Suprapubic skin (tissue), 4 donors: ENCODE data around the gene ACVR1. TPM values are rescaled to one million over a fixed set of nuclear protein-coding genes. Genes with fewer than 3 reads are reported as not detected.

ENCODE experiments used
- DNase-seq, 2 donors: peaks; one replicate each; pipeline ENCODE4 v3.0.0-alpha.2; 2019; ENCODE audit warnings: low spot score in 2 of 2
- H3K27ac ChIP-seq: fragments of 200-600 bp; sonication (generic); one replicate; pipeline ENCODE4 v1.5.1; 2019
- H3K27me3 ChIP-seq: fragments of 200-600 bp; sonication (generic); one replicate; pipeline ENCODE4 v1.5.1; 2019
- H3K36me3 ChIP-seq: fragments of 200-600 bp; sonication (generic); one replicate; pipeline ENCODE4 v1.5.1; 2019
- H3K4me1 ChIP-seq: fragments of 200-600 bp; sonication (generic); one replicate; pipeline ENCODE4 v1.5.1; 2019
- H3K4me3 ChIP-seq: fragments of 200-600 bp; sonication (generic); one replicate; pipeline ENCODE4 v1.5.1; 2019; ENCODE audit warnings: mild to moderate bottlenecking
- H3K9me3 ChIP-seq: fragments of 200-600 bp; sonication (generic); one replicate; pipeline ENCODE4 v1.5.1; 2019
- EP300 ChIP-seq: sonication (generic); formaldehyde crosslinking; IDR thresholded peaks from one replicate; pipeline ENCODE4 v1.6.1; 2017; ENCODE audit warnings: antibody characterized with exemption
- POLR2A ChIP-seq, 2 donors: fragments of 450-650 bp; IDR thresholded peaks; one replicate each; pipeline ENCODE4 v1.6.1; 2017; ENCODE audit warnings: antibody characterized with exemption in 2 of 2, mild to moderate bottlenecking in 2 of 2, moderate library complexity in 2 of 2
- POLR2AphosphoS5 ChIP-seq, 3 donors: sonication (generic); formaldehyde crosslinking; IDR thresholded peaks; one replicate each; pipeline ENCODE4 v1.6.1; 2017; ENCODE audit warnings: antibody characterized with exemption in 3 of 3
- WGBS: methylation state at CpG from one replicate; pipeline ENCODE4 v1.1.5; 2018; 5-methylcytosine and 5-hydroxymethylcytosine counted together
- total RNA-seq, 4 donors: library from RNA; depleted of rRNA; stranded (reverse); fragments of >200 nt; gene quantifications; one replicate each; pipeline ENCODE4 v1.1.0, GENCODE V29; 2016
- TF ChIP-seq, protein P1 (sequence below), 2 donors: fragments of 200-600 bp in 1 of 2; fragments of 450-650 bp in 1 of 2; sonication (generic) in 1 of 2; IDR thresholded peaks; one replicate each; pipeline ENCODE4 v1.5.1; 2016 to 2019; ENCODE audit warnings: antibody characterized with exemption in 2 of 2, mild to moderate bottlenecking in 1 of 2, moderate library complexity in 1 of 2

ACVR1 gene
- total RNA-seq, 4 donors from 2014 or later = 17.5 to 20.6 (median 18.5) TPM

DNA sequence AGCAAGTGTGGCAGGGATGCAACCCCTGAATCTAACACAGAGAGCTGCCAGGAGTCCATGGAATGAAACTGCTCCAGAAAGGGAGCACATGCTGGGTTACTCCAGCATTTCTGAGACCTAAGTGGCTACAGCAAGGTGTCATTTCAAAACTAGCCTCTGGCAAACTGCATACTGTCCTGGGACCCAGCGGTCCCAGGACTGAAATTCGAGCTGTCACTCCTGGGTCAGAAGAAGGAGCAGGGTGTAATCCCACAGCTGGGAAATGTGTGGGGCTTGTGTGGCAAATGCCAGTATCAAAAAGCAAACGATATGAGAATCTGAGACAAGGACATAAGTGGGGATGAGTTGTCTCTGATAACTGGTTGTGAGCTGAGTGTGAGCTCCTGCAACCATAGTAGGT lies 177.1 kb downstream of the ACVR1 start:
- Histone ChIP-seq H3K27me3 (no peaks in the 10 kb centered on the region), H3K4me1 (no peaks in the 10 kb centered on the region), H3K4me3 (no peak overlapping the region), H3K9me3 (no peaks in the 10 kb centered on the region), H3K27ac (no peak overlapping the region), H3K36me3 (no peaks in the 10 kb centered on the region)
- no peak for TF ChIP-seq EP300
- TF ChIP-seq POLR2AphosphoS5 (IDR thresholded peaks at IDR 0.05) = no peak
- TF ChIP-seq, protein P1, sequence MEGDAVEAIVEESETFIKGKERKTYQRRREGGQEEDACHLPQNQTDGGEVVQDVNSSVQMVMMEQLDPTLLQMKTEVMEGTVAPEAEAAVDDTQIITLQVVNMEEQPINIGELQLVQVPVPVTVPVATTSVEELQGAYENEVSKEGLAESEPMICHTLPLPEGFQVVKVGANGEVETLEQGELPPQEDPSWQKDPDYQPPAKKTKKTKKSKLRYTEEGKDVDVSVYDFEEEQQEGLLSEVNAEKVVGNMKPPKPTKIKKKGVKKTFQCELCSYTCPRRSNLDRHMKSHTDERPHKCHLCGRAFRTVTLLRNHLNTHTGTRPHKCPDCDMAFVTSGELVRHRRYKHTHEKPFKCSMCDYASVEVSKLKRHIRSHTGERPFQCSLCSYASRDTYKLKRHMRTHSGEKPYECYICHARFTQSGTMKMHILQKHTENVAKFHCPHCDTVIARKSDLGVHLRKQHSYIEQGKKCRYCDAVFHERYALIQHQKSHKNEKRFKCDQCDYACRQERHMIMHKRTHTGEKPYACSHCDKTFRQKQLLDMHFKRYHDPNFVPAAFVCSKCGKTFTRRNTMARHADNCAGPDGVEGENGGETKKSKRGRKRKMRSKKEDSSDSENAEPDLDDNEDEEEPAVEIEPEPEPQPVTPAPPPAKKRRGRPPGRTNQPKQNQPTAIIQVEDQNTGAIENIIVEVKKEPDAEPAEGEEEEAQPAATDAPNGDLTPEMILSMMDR (IDR thresholded peaks at IDR 0.05) = no peak
- no peak for TF ChIP-seq POLR2A (IDR thresholded peaks at IDR 0.05)
- 90% methylated on average over 3 of the region's 3 CpGs for WGBS
- no peak for DNase-seq

DNA sequence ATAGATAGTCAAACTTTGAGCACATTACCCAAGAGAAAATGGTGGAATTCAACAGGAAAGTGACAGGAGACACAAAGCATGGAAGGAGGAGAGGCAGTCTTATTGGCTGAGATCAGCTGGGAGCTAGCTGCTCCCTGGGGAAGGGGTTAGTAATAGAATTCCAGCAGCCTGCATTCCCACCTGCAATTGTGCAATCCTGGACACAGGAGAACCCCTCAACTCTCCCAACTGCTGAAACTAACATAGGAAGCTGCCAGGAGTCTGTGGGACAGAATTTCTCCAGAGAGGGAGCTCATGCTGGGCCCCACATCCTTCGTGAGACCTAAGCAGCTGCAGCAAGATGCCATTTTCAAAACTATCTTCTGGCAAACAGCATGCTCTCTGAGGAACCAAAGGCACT lies 177.7 kb downstream of the ACVR1 start:
- H3K4me3 ChIP-seq = no peak overlapping the region
- H3K36me3 ChIP-seq = no peaks in the 10 kb centered on the region
- WGBS = 71% methylated on average over 1 of the region's 1 CpG
- no peaks in the 10 kb centered on the region for H3K9me3 ChIP-seq
- H3K27ac ChIP-seq = no peak overlapping the region
- no peaks in the 10 kb centered on the region for H3K4me1 ChIP-seq
- TF ChIP-seq POLR2AphosphoS5 (IDR thresholded peaks at IDR 0.05) = no peak
- no peak for TF ChIP-seq EP300
- TF ChIP-seq, protein P1 (IDR thresholded peaks at IDR 0.05) = no peak
- TF ChIP-seq POLR2A (IDR thresholded peaks at IDR 0.05) = no peak
- DNase-seq = no peak
- H3K27me3 ChIP-seq = no peaks in the 10 kb centered on the region

DNA sequence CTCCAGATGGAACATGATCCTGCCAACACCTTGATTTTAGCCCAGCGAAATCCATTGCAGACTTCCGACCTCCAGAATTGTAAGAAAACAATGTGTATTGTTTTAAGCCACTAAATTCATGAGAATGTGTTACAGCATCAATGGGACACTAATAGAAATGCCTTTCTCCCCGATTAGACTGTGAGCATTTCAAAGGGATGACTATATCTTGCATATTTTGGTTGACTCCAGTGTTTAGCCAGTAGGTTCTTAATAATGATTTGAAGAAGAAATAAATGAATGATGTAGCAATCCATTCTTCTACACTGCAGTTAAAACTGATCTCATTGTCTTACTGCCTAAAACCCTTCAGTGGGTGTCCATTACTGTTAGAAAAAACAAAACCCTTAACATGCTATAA lies 180.1 kb downstream of the ACVR1 start:
- no peak overlapping the region for H3K27ac ChIP-seq
- no peak for DNase-seq
- no peaks in the 10 kb centered on the region for H3K36me3 ChIP-seq
- no peak overlapping the region for H3K4me3 ChIP-seq
- 75% methylated on average over 3 of the region's 3 CpGs for WGBS
- TF ChIP-seq POLR2AphosphoS5 (IDR thresholded peaks at IDR 0.05) (no peak), POLR2A (IDR thresholded peaks at IDR 0.05) (no peak), EP300 (no peak)
- TF ChIP-seq, protein P1 (IDR thresholded peaks at IDR 0.05) = no peak
- H3K9me3 ChIP-seq = no peaks in the 10 kb centered on the region
- H3K27me3 ChIP-seq = no peaks in the 10 kb centered on the region
- H3K4me1 ChIP-seq = peaks cover 2% of the 10 kb centered on the region

DNA sequence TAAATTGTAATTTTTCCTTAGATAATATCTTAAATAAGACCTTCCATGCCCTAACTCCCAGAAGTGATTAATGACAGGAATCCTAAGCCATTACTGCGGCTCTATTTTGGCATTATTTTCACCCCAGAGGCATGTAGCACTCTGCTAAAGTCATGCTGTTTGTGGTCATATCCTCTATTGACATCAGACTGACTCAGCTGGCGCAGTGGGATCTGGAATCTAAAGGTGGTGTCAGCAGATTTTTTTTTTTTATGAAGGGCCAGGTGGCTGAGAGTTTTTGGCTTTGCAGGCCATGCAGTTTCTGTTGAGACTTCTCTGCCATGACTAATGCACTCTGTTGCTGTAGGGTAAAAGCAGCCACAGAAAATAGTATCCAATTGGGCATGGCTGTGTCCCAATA lies 183.4 kb downstream of the ACVR1 start:
- no peaks in the 10 kb centered on the region for H3K27me3 ChIP-seq
- TF ChIP-seq POLR2AphosphoS5 (IDR thresholded peaks at IDR 0.05) (no peak), POLR2A (IDR thresholded peaks at IDR 0.05) (no peak), EP300 (no peak)
- TF ChIP-seq, protein P1 (IDR thresholded peaks at IDR 0.05) = no peak
- no peak for DNase-seq
- no peaks in the 10 kb centered on the region for H3K9me3 ChIP-seq
- H3K4me3 ChIP-seq = no peak overlapping the region
- H3K4me1 ChIP-seq = peaks cover 2% of the 10 kb centered on the region
- no peak overlapping the region for H3K27ac ChIP-seq
- H3K36me3 ChIP-seq = no peaks in the 10 kb centered on the region
- WGBS = 64% methylated on average over 2 of the region's 2 CpGs

DNA sequence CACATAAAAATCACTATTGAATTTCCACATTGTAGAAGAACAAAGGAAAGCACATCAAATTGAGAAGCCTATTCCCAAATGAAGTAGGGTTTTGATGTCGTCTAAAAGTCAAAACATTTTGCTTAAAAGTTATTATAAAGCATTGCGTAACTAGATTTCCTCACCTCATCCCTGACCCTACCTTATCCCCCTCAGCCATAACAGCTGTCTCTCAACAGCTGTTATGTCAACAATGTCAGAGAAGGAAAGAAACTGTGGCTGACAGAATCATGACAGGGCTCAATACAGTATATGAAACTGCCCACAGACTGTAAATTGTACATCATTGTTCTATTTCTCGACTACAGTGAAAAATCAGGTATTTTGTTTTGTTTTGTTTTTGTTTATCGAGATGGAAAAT lies 184.4 kb downstream of the ACVR1 start:
- no peak overlapping the region for H3K27ac ChIP-seq
- peaks cover 2% of the 10 kb centered on the region for H3K4me1 ChIP-seq
- no peak overlapping the region for H3K4me3 ChIP-seq
- H3K36me3 ChIP-seq = no peaks in the 10 kb centered on the region
- whole genome bisulfite sequencing = 91% methylated on average over 4 of the region's 4 CpGs
- H3K9me3 ChIP-seq = no peaks in the 10 kb centered on the region
- no peaks in the 10 kb centered on the region for H3K27me3 ChIP-seq
- TF ChIP-seq EP300 (no peak), POLR2AphosphoS5 (IDR thresholded peaks at IDR 0.05) (no peak), POLR2A (IDR thresholded peaks at IDR 0.05) (no peak)
- TF ChIP-seq, protein P1 (IDR thresholded peaks at IDR 0.05) = no peak
- DNase-seq = no peak
